Measurements from ENCODE around the gene PPIB.

- no peak for TF ChIP-seq CTCF (IDR thresholded peaks at IDR 0.05; ENCODE audit: insufficient read depth, low read length)
- TF ChIP-seq REST (IDR thresholded peaks at IDR 0.05; ENCODE audit: insufficient replicate concordance, low read depth) = no peak
Measured at GRCh38 chr15:64146041-64146440, 16.8 kb downstream of the PPIB start.

All from HL-60 (cell line).